Body of pancreas (tissue), 4 donors: ENCODE measurements around the gene KLHL6.

Experiments used
- CTCF ChIP-seq, 7 experiments: fragments of 450-650 bp in 4 of 7; fragments of 200-600 bp in 3 of 7; sonication (generic) in 3 of 7; IDR thresholded peaks; one replicate each; pipeline ENCODE4 v1.5.1; 2016 to 2019; ENCODE audit warnings: antibody characterized with exemption in 7 of 7
- POLR2A ChIP-seq, 3 donors: fragments of 450-650 bp; IDR thresholded peaks; one replicate each; pipeline ENCODE4 v1.6.1; 2016; ENCODE audit warnings: antibody characterized with exemption in 3 of 3, mild to moderate bottlenecking in 2 of 3

GRCh38 chr3:183534249-183534648 lies 21.3 kb downstream of the KLHL6 start:
- TF ChIP-seq CTCF (IDR thresholded peaks at IDR 0.05) (no peak), POLR2A (IDR thresholded peaks at IDR 0.05) (no peak)
